Pancreas (tissue), 10 donors: ENCODE results near the gene AGBL1. TPM values are rescaled to one million over a fixed set of nuclear protein-coding genes. Genes with fewer than 3 reads are reported as not detected.

Experiments
- ATAC-seq, 4 donors: fragments of 200-7000 bp; cut with Tn5 transposase; one replicate each; pipeline versions ENCODE4 v1.8.0 to v1.9.1; 2020; ENCODE audit warnings: mild to moderate bottlenecking in 4 of 4, moderate library complexity in 4 of 4
- DNase-seq, 6 donors: peaks; one replicate each; pipeline ENCODE4 v3.0.0-alpha.2; 2020
- FAIRE-seq: peaks from 2 replicates; lab custom pipeline; 2012; peaks lifted over from hg19 to GRCh38; lab: Jason Lieb, UNC
- H3K27ac ChIP-seq, 4 donors: fragments of 200-600 bp; sonication (generic); 1 replicate in 3 of 4; 2 replicates in 1 of 4; pipeline versions ENCODE4 v1.5.0 to v1.8.0; 2020
- H3K27me3 ChIP-seq, 4 donors: fragments of 200-600 bp; one replicate each; pipeline ENCODE4 v1.8.0; 2021
- H3K36me3 ChIP-seq, 3 donors: fragments of 200-600 bp; sonication (generic) in 1 of 3; one replicate each; pipeline versions ENCODE4 v1.5.0 to v1.8.0; 2020 to 2021
- H3K4me1 ChIP-seq, 3 donors: fragments of 200-600 bp; one replicate each; pipeline ENCODE4 v1.8.0; 2021
- H3K4me3 ChIP-seq, 4 donors: fragments of 200-600 bp; sonication (generic) in 2 of 4; one replicate each; pipeline versions ENCODE4 v1.5.0 to v1.8.0; 2020 to 2021
- H3K9me3 ChIP-seq, 4 donors: fragments of 200-600 bp; one replicate each; pipeline ENCODE4 v1.8.0; 2021
- CTCF ChIP-seq, 4 donors: fragments of 200-600 bp; sonication (generic) in 3 of 4; IDR thresholded peaks; one replicate each; pipeline versions ENCODE4 v1.5.0 to v1.8.0; 2021; ENCODE audit warnings: antibody characterized with exemption in 4 of 4
- WGBS, 2 donors: extraction: QIAGEN DNeasy Blood & Tissue Kit; methylation state at CpG; one replicate each; pipeline ENCODE4 v1.1.7; 2013; 5-methylcytosine and 5-hydroxymethylcytosine counted together
- intact Hi-C, 3 donors: fragments of 100-400 bp; cut with DNase I; formaldehyde crosslinking; loops; one replicate each; pipeline versions ENCODE4 v1.11.1 to v1.14.2; 2022
- polyA plus RNA-seq, 2 donors: library from polyadenylated mRNA; stranded (reverse); fragments of 200-250 nt; gene quantifications; one replicate each; pipeline ENCODE4 v1.2.3, GENCODE V29; 2013
- total RNA-seq, 6 donors: library from RNA; stranded (reverse); fragmentation: NEBNext Ultra II Directional in 4 of 6; extraction: Animal tissue kit (Norgen Biotek cat#: 25700) in 4 of 6; gene quantifications; one replicate each; pipeline versions ENCODE4 v1.2.1 to v1.2.4, GENCODE V29; 2021 to 2023
- donor health status: healthy with polysubstance abuse.
- donor health status: DM: no; HTN: no; CAD: no; lungs with moderate emphysema.
- donor health status: DM: no; HTN: no; CAD: no.
- donor health status: control.
- donor health status: control.
- donor health status: Bipolar disorder and iron deficiency.
- donor health status: DM: yes; HTN: yes; CAD: no.
- donor health status: DM: no; HTN: no; CAD: no.
- donor health status: DM: no; HTN: no; CAD: no.
- donor health status: DM: yes; HTN: yes; CAD: no.

The AGBL1 gene
- total and polyA plus RNA-seq, 8 donors: under 0.01 to 0.06 (median 0.05) TPM; not detected in 5

GRCh38 chr15:86125775-86126174 lies 46.1 kb downstream of the AGBL1 start:
- Histone ChIP-seq H3K9me3 (no peaks in the 10 kb centered on the region), H3K36me3 (no peaks in the 10 kb centered on the region), H3K27me3 (no peaks in the 10 kb centered on the region), H3K4me3 (no peak overlapping the region), H3K4me1 (no peaks in the 10 kb centered on the region), H3K27ac (no peak overlapping the region)
- 44 to 61% methylated on average over 3 of the region's 3 CpGs for WGBS, 2 donors
- no peak for TF ChIP-seq CTCF (IDR thresholded peaks at IDR 0.05)
- DNase-seq (no peak), ATAC-seq (no peak), FAIRE-seq (no peak)
- intact Hi-C loops: no loop called here

- Histone ChIP-seq H3K4me3 (no peak overlapping the region), H3K36me3 (no peaks in the 10 kb centered on the region), H3K27me3 (no peaks in the 10 kb centered on the region), H3K4me1 (no peaks in the 10 kb centered on the region), H3K9me3 (no peaks in the 10 kb centered on the region), H3K27ac (no peak overlapping the region)
- no peak for TF ChIP-seq CTCF (IDR thresholded peaks at IDR 0.05)
- FAIRE-seq (no peak), DNase-seq (no peak), ATAC-seq (no peak)
- WGBS, 2 donors: 53 to 78% methylated on average over 3 of the region's 3 CpGs
- intact Hi-C loops: no loop called here
Observed at GRCh38 chr15:86127547-86127946, 47.9 kb downstream of the AGBL1 start.

GRCh38 chr15:86135041-86135440 lies 55.4 kb downstream of the AGBL1 start:
- Histone ChIP-seq H3K9me3 (no peaks in the 10 kb centered on the region), H3K27ac (no peak overlapping the region), H3K36me3 (no peaks in the 10 kb centered on the region), H3K4me3 (no peak overlapping the region), H3K4me1 (no peaks in the 10 kb centered on the region), H3K27me3 (no peaks in the 10 kb centered on the region)
- TF ChIP-seq CTCF (IDR thresholded peaks at IDR 0.05): no peak
- DNase-seq (no peak), ATAC-seq (no peak), FAIRE-seq (no peak)
- 37 to 43% methylated on average over 6 of the region's 6 CpGs for WGBS, 2 donors
- intact Hi-C loops: no loop called here

GRCh38 chr15:86136861-86137260 lies 57.2 kb downstream of the AGBL1 start:
- intact Hi-C loops: no loop called here
- TF ChIP-seq CTCF (IDR thresholded peaks at IDR 0.05): no peak
- Histone ChIP-seq H3K27me3 (no peaks in the 10 kb centered on the region), H3K36me3 (no peaks in the 10 kb centered on the region), H3K9me3 (no peaks in the 10 kb centered on the region), H3K4me3 (no peak overlapping the region), H3K4me1 (no peaks in the 10 kb centered on the region), H3K27ac (no peak overlapping the region)
- FAIRE-seq (no peak), DNase-seq (no peak), ATAC-seq (no peak)
- 59 to 63% methylated on average over 2 of the region's 2 CpGs for WGBS, 2 donors

- DNase-seq: no peak
- Histone ChIP-seq H3K4me3 (no peak overlapping the region), H3K27me3 (no peaks in the 10 kb centered on the region), H3K36me3 (no peaks in the 10 kb centered on the region), H3K9me3 (no peaks in the 10 kb centered on the region), H3K4me1 (no peaks in the 10 kb centered on the region), H3K27ac (no peak overlapping the region)
- no peak for ATAC-seq
- intact Hi-C loops: no loop called here
- no peak for TF ChIP-seq CTCF (IDR thresholded peaks at IDR 0.05)
- no peak for FAIRE-seq
- WGBS, 2 donors: 55 to 59% methylated on average over 3 of the region's 3 CpGs
Observed at GRCh38 chr15:86138798-86139197, 59.1 kb downstream of the AGBL1 start.
